ENCODE data around the gene ACOXL. TPM values are rescaled to one million over a fixed set of nuclear protein-coding genes. Genes with fewer than 3 reads are reported as not detected.

The ACOXL gene
- total RNA-seq, 3 donors from 2014 or later (not counting 1 experiment from before 2014, with no cell fraction given), result not detected

GRCh38 chr2:110999626-111000025 is 267.3 kb downstream of the ACOXL start:
- intact Hi-C loops (cut with micrococcal nuclease), result loop anchor here (10.0 kb wide), 2 partner anchors 115 to 185 kb away; no protein-coding TSS in a partner anchor
- DNase-seq, result no peak
- no peak overlapping the region for H3K4me3 ChIP-seq (ENCODE audit: low read length)
- no peaks in the 10 kb centered on the region for H3K36me3 ChIP-seq (ENCODE audit: control insufficient read depth, insufficient read depth, low read length)
- Mint-ChIP-seq H3K27ac (no peak overlapping the region), H3K4me1 (peaks cover 26 to 27% of the 10 kb centered on the region in 2 donors), H3K4me3 (no peak overlapping the region), H3K36me3 (no peaks in the 10 kb centered on the region), H3K9me3 (no peaks in the 10 kb centered on the region), H3K27me3 (ENCODE audit: low read depth in 2 of 2) (peaks cover 0 to 4% of the 10 kb centered on the region in 2 donors)
- H3K27me3 ChIP-seq (ENCODE audit: control insufficient read depth, insufficient read depth, low read length), result no peaks in the 10 kb centered on the region
- no peak for ATAC-seq
- H3K4me1 ChIP-seq (ENCODE audit: control insufficient read depth, insufficient read depth, low read length), result peaks cover 17% of the 10 kb centered on the region
- no peaks in the 10 kb centered on the region for H3K9me3 ChIP-seq (ENCODE audit: control insufficient read depth, insufficient read depth, low read length)
- H3K27ac ChIP-seq (ENCODE audit: low read length), result no peak overlapping the region
- TF ChIP-seq CTCF (IDR thresholded peaks at IDR 0.05), result no peak

GRCh38 chr2:111005307-111005706 is 272.9 kb downstream of the ACOXL start:
- peaks cover 20 to 44% of the 10 kb centered on the region in 2 donors for H3K27me3 Mint-ChIP-seq (ENCODE audit: low read depth in 2 of 2)
- ATAC-seq (peak in 1 of 3 donors; percentile 40), DNase-seq (no peak)
- intact Hi-C loops (cut with micrococcal nuclease), result no loop called here
- no peaks in the 10 kb centered on the region for H3K9me3 Mint-ChIP-seq
- no peak overlapping the region for H3K27ac ChIP-seq (ENCODE audit: low read length)
- H3K4me1 Mint-ChIP-seq, result peaks cover 21 to 23% of the 10 kb centered on the region in 2 donors
- H3K9me3 ChIP-seq (ENCODE audit: control insufficient read depth, insufficient read depth, low read length), result no peaks in the 10 kb centered on the region
- peaks cover 7% of the 10 kb centered on the region for H3K36me3 Mint-ChIP-seq
- H3K27ac Mint-ChIP-seq, result no peak overlapping the region
- no peak overlapping the region for H3K4me3 ChIP-seq (ENCODE audit: low read length)
- H3K27me3 ChIP-seq (ENCODE audit: control insufficient read depth, insufficient read depth, low read length), result peaks cover 4% of the 10 kb centered on the region
- peaks cover 11% of the 10 kb centered on the region for H3K4me1 ChIP-seq (ENCODE audit: control insufficient read depth, insufficient read depth, low read length)
- TF ChIP-seq CTCF (IDR thresholded peaks at IDR 0.05), result no peak
- H3K36me3 ChIP-seq (ENCODE audit: control insufficient read depth, insufficient read depth, low read length), result no peaks in the 10 kb centered on the region
- WGBS (ENCODE audit: insufficient coverage), result 38% methylated on average over 3 of the region's 3 CpGs
- no peak overlapping the region for H3K4me3 Mint-ChIP-seq

- TF ChIP-seq CTCF (IDR thresholded peaks at IDR 0.05), result no peak
- Mint-ChIP-seq H3K36me3 (peaks cover 10% of the 10 kb centered on the region), H3K9me3 (no peaks in the 10 kb centered on the region), H3K4me1 (peaks cover 16 to 18% of the 10 kb centered on the region in 2 donors), H3K4me3 (no peak overlapping the region), H3K27me3 (ENCODE audit: low read depth in 2 of 2) (peaks cover 21 to 49% of the 10 kb centered on the region in 2 donors), H3K27ac (no peak overlapping the region)
- peaks cover 4% of the 10 kb centered on the region for H3K27me3 ChIP-seq (ENCODE audit: control insufficient read depth, insufficient read depth, low read length)
- DNase-seq, result no peak
- no peak overlapping the region for H3K4me3 ChIP-seq (ENCODE audit: low read length)
- H3K9me3 ChIP-seq (ENCODE audit: control insufficient read depth, insufficient read depth, low read length), result no peaks in the 10 kb centered on the region
- H3K4me1 ChIP-seq (ENCODE audit: control insufficient read depth, insufficient read depth, low read length), result peaks cover 8% of the 10 kb centered on the region
- H3K27ac ChIP-seq (ENCODE audit: low read length), result no peak overlapping the region
- intact Hi-C loops (cut with micrococcal nuclease), result no loop called here
- no peak for ATAC-seq
- WGBS (ENCODE audit: insufficient coverage), result 78% methylated on average over 4 of the region's 4 CpGs
- no peaks in the 10 kb centered on the region for H3K36me3 ChIP-seq (ENCODE audit: control insufficient read depth, insufficient read depth, low read length)
These were observed 273.4 kb downstream of the ACOXL start for GRCh38 chr2:111005821-111006220.

Data from natural killer cell (primary cell).